PFSK-1 (cell line): ENCODE data around the gene SLC17A5.

Source experiments
- POLR2AphosphoS5 ChIP-seq: IDR thresholded peaks from 2 replicates; pipeline ENCODE4 v1.6.1; 2012; ENCODE audit warnings: low read depth, mild to moderate bottlenecking, control low read depth, low read length, moderate library complexity
- SIN3A ChIP-seq: IDR thresholded peaks from 2 replicates; pipeline ENCODE4 v1.6.1; 2012; ENCODE audit warnings: mild to moderate bottlenecking, low read length, moderate library complexity, borderline replicate concordance; ENCODE audit not compliant: insufficient read depth

- TF ChIP-seq POLR2AphosphoS5 (no peak), SIN3A (no peak)
These were observed 106.8 kb downstream of the SLC17A5 start for GRCh38 chr6:73547036-73547435.
